Panc1 (cell line): ENCODE data around the gene PLAAT2.

ENCODE experiments used
- POLR2AphosphoS5 ChIP-seq: IDR thresholded peaks from 2 replicates; pipeline ENCODE4 v1.6.1; 2012; ENCODE audit warnings: mild to moderate bottlenecking, low read depth, low read length, moderate library complexity
- TCF7L2 ChIP-seq: IDR thresholded peaks from 2 replicates; pipeline ENCODE4 v1.6.1; 2011; ENCODE audit warnings: mild to moderate bottlenecking, low read depth, low read length, inconsistent platforms
- TF ChIP-seq, protein P1 (sequence below): fragments of 450-650 bp; IDR thresholded peaks from 2 replicates; pipeline ENCODE4 v1.5.1; 2017; ENCODE audit warnings: mild to moderate bottlenecking
- TF ChIP-seq, protein P2 (sequence below), 2 experiments: IDR thresholded peaks; 2 replicates each; pipeline ENCODE4 v1.6.1; 2011 to 2012; ENCODE audit warnings: low read depth in 2 of 2, control low read depth in 1 of 2, low read length in 1 of 2, mild to moderate bottlenecking in 1 of 2, moderate library complexity in 1 of 2; ENCODE audit not compliant: insufficient read depth in 1 of 2

DNA sequence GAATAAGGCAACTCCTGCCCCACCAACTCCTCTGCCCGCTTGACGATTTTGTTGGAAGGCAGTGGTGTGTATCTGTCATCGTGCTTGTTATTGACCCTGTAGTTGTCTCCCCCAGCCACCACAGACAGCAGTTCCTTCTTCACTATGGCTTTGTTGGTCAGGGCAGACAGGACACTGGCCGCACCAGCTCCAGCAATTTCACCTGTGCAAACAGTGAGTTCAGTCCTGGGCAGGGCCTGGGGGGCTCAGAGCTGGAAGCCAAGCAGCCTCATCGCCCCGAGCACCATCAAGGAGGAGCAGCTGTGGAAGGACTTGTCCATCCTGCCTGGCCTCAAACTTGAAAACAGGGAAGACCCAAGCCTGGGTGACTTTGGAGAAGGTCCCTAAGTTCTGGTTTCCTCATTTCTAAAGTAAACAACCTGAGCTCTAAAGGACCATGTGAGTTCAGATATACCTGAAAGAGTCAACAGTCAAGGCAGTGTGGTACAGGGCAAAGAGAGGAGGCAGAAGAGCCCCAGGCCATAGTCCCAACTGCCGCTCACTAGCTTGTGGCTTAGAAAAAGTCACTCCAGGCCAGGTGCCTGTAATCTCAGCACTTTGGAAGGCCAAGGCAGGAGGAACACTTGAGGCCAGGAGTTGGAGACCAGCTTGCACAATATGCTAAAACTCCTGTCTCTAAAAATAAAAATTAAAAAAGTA lies 4.6 kb downstream of the PLAAT2 start:
- TF ChIP-seq, protein P1, sequence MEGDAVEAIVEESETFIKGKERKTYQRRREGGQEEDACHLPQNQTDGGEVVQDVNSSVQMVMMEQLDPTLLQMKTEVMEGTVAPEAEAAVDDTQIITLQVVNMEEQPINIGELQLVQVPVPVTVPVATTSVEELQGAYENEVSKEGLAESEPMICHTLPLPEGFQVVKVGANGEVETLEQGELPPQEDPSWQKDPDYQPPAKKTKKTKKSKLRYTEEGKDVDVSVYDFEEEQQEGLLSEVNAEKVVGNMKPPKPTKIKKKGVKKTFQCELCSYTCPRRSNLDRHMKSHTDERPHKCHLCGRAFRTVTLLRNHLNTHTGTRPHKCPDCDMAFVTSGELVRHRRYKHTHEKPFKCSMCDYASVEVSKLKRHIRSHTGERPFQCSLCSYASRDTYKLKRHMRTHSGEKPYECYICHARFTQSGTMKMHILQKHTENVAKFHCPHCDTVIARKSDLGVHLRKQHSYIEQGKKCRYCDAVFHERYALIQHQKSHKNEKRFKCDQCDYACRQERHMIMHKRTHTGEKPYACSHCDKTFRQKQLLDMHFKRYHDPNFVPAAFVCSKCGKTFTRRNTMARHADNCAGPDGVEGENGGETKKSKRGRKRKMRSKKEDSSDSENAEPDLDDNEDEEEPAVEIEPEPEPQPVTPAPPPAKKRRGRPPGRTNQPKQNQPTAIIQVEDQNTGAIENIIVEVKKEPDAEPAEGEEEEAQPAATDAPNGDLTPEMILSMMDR: no peak
- TF ChIP-seq, protein P2, sequence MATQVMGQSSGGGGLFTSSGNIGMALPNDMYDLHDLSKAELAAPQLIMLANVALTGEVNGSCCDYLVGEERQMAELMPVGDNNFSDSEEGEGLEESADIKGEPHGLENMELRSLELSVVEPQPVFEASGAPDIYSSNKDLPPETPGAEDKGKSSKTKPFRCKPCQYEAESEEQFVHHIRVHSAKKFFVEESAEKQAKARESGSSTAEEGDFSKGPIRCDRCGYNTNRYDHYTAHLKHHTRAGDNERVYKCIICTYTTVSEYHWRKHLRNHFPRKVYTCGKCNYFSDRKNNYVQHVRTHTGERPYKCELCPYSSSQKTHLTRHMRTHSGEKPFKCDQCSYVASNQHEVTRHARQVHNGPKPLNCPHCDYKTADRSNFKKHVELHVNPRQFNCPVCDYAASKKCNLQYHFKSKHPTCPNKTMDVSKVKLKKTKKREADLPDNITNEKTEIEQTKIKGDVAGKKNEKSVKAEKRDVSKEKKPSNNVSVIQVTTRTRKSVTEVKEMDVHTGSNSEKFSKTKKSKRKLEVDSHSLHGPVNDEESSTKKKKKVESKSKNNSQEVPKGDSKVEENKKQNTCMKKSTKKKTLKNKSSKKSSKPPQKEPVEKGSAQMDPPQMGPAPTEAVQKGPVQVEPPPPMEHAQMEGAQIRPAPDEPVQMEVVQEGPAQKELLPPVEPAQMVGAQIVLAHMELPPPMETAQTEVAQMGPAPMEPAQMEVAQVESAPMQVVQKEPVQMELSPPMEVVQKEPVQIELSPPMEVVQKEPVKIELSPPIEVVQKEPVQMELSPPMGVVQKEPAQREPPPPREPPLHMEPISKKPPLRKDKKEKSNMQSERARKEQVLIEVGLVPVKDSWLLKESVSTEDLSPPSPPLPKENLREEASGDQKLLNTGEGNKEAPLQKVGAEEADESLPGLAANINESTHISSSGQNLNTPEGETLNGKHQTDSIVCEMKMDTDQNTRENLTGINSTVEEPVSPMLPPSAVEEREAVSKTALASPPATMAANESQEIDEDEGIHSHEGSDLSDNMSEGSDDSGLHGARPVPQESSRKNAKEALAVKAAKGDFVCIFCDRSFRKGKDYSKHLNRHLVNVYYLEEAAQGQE (IDR thresholded peaks at IDR 0.05; ENCODE audit: insufficient read depth in 1 of 2, low read depth in 2 of 2, low read length in 1 of 2): no peak
- TF ChIP-seq POLR2AphosphoS5: no peak
- TF ChIP-seq TCF7L2: no peak
